Esophagus (tissue), 2 donors: Measurements from ENCODE around the gene ZNF892. TPM values are rescaled to one million over a fixed set of nuclear protein-coding genes. Genes with fewer than 3 reads are reported as not detected.
"Not testable (repeated sequence)": the region's sequence is repeated elsewhere in the genome, so short reads cannot be mapped to it uniquely, and the experiment has no call there.

ENCODE experiments used
- H3K27ac ChIP-seq, 2 donors: one replicate each; pipeline ENCODE4 v1.5.1; 2013; ENCODE audit warnings: low read depth in 2 of 2, mild to moderate bottlenecking in 2 of 2, inconsistent platforms in 1 of 2, low read length in 1 of 2, moderate library complexity in 1 of 2
- H3K27me3 ChIP-seq, 2 donors: one replicate each; pipeline ENCODE4 v1.6.1; 2013; ENCODE audit warnings: low read length in 2 of 2, control low read depth in 1 of 2, mild to moderate bottlenecking in 1 of 2; ENCODE audit not compliant: insufficient read depth in 2 of 2, control insufficient read depth in 1 of 2
- H3K36me3 ChIP-seq, 2 donors: one replicate each; pipeline ENCODE4 v1.6.1; 2013; ENCODE audit warnings: low read length in 1 of 2; ENCODE audit not compliant: control insufficient read depth in 2 of 2, insufficient read depth in 2 of 2
- H3K4me1 ChIP-seq, 2 donors: one replicate each; pipeline ENCODE4 v1.6.1; 2013; ENCODE audit warnings: low read length in 1 of 2; ENCODE audit not compliant: control insufficient read depth in 2 of 2, insufficient read depth in 2 of 2
- H3K4me3 ChIP-seq, 2 donors: one replicate each; pipeline ENCODE4 v1.5.1; 2013; ENCODE audit warnings: low read length in 2 of 2, mild to moderate bottlenecking in 2 of 2, low read depth in 1 of 2, moderate library complexity in 1 of 2
- H3K9me3 ChIP-seq, 2 donors: one replicate each; pipeline ENCODE4 v1.6.1; 2013; ENCODE audit warnings: mild to moderate bottlenecking in 2 of 2, low read depth in 1 of 2, low read length in 1 of 2, moderate library complexity in 1 of 2; ENCODE audit not compliant: control insufficient read depth in 2 of 2, insufficient read depth in 1 of 2
- WGBS, 2 donors: extraction: QIAGEN DNeasy Blood & Tissue Kit; methylation state at CpG; one replicate each; pipeline ENCODE4 v1.1.7; 2013; 5-methylcytosine and 5-hydroxymethylcytosine counted together
- polyA plus RNA-seq, 2 donors: library from polyadenylated mRNA; stranded (reverse); fragments of 200-250 nt; gene quantifications; one replicate each; pipeline ENCODE4 v1.2.3, GENCODE V29; 2013
- donor health status: healthy with polysubstance abuse.
- donor health status: Bipolar disorder and iron deficiency.

The ZNF892 gene
- polyA plus RNA-seq, 2 donors = 0.20 to 0.35 TPM

DNA sequence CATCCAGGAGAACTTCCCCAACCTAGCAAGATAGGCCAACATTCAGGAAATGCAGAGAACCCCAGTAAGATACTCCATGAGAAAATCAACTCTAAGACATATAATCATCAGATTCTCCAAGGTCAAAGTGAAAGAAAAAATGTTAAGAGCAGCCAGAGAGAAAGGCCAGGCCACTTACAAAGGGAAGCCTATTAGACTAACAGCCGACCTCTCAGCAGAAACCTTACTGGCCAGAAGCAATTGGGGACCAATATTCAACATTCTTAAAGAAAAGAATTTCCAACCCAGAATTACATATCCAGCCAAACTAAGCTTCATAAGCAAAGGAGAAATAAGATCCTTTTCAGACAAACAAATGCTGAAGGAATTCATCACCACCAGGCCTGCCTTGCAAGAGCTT, 34.8 kb downstream of the ZNF892 start:
- 96 to 100% methylated on average over 1 of the region's 1 CpG for WGBS, 2 donors
- not testable (repeated sequence) for H3K4me3 ChIP-seq, H3K36me3 ChIP-seq, H3K9me3 ChIP-seq, H3K27me3 ChIP-seq, H3K4me1 ChIP-seq, H3K27ac ChIP-seq

Other genes starting within 250 kb of the ZNF892 start
- 1,000 to 10,000 TPM; 1,481 to 3,581 TPM for gene MAL, start 181.8 kb upstream of the ZNF892 start, polyA plus RNA-seq
- 10 to 100 TPM; 46.5 to 52.9 TPM for gene MRPS5, start 85.7 kb upstream of the ZNF892 start, polyA plus RNA-seq
- gene ZNF514, start 47.7 kb upstream of the ZNF892 start, polyA plus RNA-seq = 10 to 100 TPM in 1 of 2 donors, 1 to 10 TPM in 1; 4.4 to 11.6 TPM
- gene ZNF2, start 41.7 kb upstream of the ZNF892 start, polyA plus RNA-seq = 1 to 10 TPM in 1 of 2 donors, under 1 TPM in 1; 0.90 to 1.2 TPM
- gene PROM2, start 66.9 kb downstream of the ZNF892 start, polyA plus RNA-seq = 10 to 100 TPM; 56.0 to 82.4 TPM
- 1 to 10 TPM; 2.0 to 2.2 TPM for gene KCNIP3, start 89.8 kb downstream of the ZNF892 start, polyA plus RNA-seq
- 10 to 100 TPM in 1 of 2 donors, 1 to 10 TPM in 1; 9.3 to 11.9 TPM for gene FAHD2A, start 195.2 kb downstream of the ZNF892 start, polyA plus RNA-seq